Measurements from ENCODE around the gene RPL7A.
"Not testable (repeated sequence)": the region's sequence is repeated elsewhere in the genome, so short reads cannot be mapped to it uniquely, and the experiment has no call there.

The RPL7A gene

DNA sequence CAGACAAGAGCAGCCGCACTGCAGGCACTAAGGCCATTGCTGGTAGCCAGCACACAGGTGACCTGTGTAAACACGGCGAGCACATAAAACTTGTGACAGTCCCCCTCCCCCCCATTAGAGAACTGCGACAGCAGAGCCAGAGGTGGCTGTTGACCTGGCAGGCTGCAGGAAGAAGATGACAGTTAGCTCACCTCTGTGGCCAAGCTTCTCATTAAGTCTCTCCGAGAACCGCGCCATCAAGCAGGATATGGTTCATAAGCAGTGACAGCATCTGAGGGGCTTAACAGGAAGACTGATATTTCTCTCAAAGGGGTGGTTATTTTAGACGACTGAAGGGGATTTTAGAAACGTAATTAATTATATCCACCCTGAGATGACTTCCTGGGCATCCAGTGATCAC lies 22.7 kb downstream of the RPL7A start:
- no peak overlapping the region for H3K4me3 ChIP-seq (ENCODE audit: low read length)
- H3K4me1 ChIP-seq (ENCODE audit: insufficient read depth, low read length), result peaks cover 6% of the 10 kb centered on the region
- H3K9me3 ChIP-seq (ENCODE audit: low read length), result no peaks in the 10 kb centered on the region
- peaks cover 45% of the 10 kb centered on the region for H3K36me3 ChIP-seq (ENCODE audit: insufficient read depth, low read length)
- no peak overlapping the region for H2AFZ ChIP-seq (ENCODE audit: low read depth, low read length)
- H3K27me3 ChIP-seq (ENCODE audit: insufficient read depth, low read length), result no peaks in the 10 kb centered on the region

DNA sequence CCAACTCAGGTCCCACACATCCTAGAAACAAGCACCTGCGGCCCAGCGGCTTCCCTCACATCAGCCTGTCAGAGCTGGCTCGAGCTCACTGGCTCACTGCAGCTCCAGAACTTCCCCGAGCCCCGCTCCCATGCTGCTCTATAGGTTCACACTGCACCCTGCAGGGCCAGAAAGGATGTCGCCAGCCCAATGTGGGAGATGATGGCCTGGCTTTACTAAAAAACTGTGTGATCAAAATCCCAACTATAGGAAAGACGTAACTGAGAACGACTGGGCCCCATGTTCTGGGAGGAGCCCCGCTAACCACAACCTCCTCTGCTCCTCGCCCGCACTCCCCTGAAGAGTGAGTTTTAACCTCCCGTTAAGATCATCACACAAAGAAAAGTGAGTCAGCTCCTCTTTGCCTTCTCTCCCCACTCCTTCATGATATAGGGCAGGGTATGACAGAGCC lies 23.3 kb downstream of the RPL7A start:
- peaks cover 39% of the 10 kb centered on the region for H3K36me3 ChIP-seq (ENCODE audit: insufficient read depth, low read length)
- H3K4me1 ChIP-seq (ENCODE audit: insufficient read depth, low read length), result peaks cover 6% of the 10 kb centered on the region
- H2AFZ ChIP-seq (ENCODE audit: low read depth, low read length), result no peak overlapping the region
- H3K9me3 ChIP-seq (ENCODE audit: low read length), result no peaks in the 10 kb centered on the region
- no peaks in the 10 kb centered on the region for H3K27me3 ChIP-seq (ENCODE audit: insufficient read depth, low read length)
- no peak overlapping the region for H3K4me3 ChIP-seq (ENCODE audit: low read length)

DNA sequence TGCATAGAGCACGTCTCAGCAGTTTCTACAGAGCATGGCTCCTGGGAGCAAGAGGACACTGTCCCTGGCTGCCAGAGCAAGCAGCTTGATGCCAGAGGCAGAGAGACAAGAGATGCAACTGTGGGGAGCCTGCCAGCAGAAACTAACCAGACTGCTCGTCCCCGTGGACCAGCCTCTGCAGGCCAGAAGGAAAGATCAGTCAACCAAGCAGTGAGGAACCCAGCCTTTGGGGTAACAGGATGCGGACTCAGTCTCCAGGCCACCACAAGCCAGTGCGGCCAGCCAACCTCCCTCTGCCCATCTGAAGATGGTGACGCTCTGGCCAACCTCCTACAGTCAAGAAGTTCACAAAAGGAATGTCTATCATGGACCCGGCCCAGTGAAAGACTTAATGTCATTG lies 24.1 kb downstream of the RPL7A start:
- no peaks in the 10 kb centered on the region for H3K9me3 ChIP-seq (ENCODE audit: low read length)
- no peak overlapping the region for H2AFZ ChIP-seq (ENCODE audit: low read depth, low read length)
- H3K36me3 ChIP-seq (ENCODE audit: insufficient read depth, low read length), result peaks cover 31% of the 10 kb centered on the region
- H3K27me3 ChIP-seq (ENCODE audit: insufficient read depth, low read length), result no peaks in the 10 kb centered on the region
- no peak overlapping the region for H3K4me3 ChIP-seq (ENCODE audit: low read length)
- H3K4me1 ChIP-seq (ENCODE audit: insufficient read depth, low read length), result peaks cover 8% of the 10 kb centered on the region

DNA sequence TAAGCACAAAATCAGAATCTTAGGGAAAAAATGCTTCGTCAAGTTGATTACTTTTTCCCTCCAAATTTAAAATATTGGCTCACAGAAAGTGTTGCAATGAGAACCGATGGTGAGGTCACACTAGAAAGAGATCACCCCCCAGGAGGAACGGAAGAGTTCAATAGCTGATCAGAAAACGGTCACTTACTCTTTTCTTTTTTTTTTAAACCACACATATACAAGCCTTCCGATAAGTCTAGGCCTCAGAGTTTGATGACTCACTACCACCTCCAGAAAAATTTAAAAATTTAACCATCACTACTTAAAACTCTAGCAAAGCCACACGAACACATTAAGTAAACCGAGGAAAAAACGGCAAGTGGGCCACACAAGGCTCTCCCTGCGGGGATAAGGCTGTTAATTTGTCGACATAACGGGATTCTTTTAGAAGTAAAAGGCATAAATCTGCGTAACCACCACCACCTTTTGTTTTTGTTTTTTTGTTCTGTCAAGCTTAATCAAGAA lies 26.6 kb downstream of the RPL7A start:
- peak overlapping the region; percentile 58 for H3K4me3 ChIP-seq (ENCODE audit: low read length)
- no peaks in the 10 kb centered on the region for H3K27me3 ChIP-seq (ENCODE audit: insufficient read depth, low read length)
- no peak overlapping the region for H2AFZ ChIP-seq (ENCODE audit: low read depth, low read length)
- H3K4me1 ChIP-seq (ENCODE audit: insufficient read depth, low read length), result peaks cover 8% of the 10 kb centered on the region
- H3K36me3 ChIP-seq (ENCODE audit: insufficient read depth, low read length), result peaks cover 18% of the 10 kb centered on the region
- H3K9me3 ChIP-seq (ENCODE audit: low read length), result no peaks in the 10 kb centered on the region

DNA sequence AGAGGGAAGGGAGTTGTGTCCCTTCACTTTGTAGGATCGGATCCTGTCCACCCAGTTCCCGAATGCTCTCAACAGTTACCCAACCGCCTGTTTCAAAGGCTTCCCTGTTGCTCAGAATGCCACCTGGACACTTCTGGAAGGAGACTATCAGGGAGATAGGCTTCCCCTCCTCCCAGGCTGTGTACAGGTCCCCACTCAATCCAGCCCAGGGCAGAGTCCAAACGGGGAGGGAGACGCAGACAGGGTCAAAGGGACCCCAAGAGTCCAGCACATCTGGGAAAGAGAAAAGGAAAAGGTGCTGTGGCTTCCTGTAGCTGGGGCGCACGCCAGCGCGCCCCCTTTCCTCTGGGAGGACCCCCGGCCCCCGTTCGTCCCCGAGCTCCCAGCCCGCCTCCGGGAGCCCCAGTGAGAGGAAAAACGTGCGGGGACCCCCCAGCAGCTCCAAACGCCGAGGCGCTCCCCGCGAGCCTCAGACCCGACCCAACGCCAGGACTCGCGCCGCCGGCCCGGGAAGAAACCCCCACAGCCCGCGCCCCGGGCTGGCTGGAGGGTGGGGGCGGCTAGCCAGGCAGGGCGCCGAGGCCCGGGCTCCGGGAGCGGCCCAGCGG lies 27.2 kb downstream of the RPL7A start:
- no peaks in the 10 kb centered on the region for H3K9me3 ChIP-seq (ENCODE audit: low read length)
- H3K4me3 ChIP-seq (ENCODE audit: low read length), result peak overlapping the region; percentile 58
- H3K27me3 ChIP-seq (ENCODE audit: insufficient read depth, low read length), result no peaks in the 10 kb centered on the region
- no peak overlapping the region for H2AFZ ChIP-seq (ENCODE audit: low read depth, low read length)
- peaks cover 16% of the 10 kb centered on the region for H3K36me3 ChIP-seq (ENCODE audit: insufficient read depth, low read length)
- peaks cover 8% of the 10 kb centered on the region for H3K4me1 ChIP-seq (ENCODE audit: insufficient read depth, low read length)

DNA sequence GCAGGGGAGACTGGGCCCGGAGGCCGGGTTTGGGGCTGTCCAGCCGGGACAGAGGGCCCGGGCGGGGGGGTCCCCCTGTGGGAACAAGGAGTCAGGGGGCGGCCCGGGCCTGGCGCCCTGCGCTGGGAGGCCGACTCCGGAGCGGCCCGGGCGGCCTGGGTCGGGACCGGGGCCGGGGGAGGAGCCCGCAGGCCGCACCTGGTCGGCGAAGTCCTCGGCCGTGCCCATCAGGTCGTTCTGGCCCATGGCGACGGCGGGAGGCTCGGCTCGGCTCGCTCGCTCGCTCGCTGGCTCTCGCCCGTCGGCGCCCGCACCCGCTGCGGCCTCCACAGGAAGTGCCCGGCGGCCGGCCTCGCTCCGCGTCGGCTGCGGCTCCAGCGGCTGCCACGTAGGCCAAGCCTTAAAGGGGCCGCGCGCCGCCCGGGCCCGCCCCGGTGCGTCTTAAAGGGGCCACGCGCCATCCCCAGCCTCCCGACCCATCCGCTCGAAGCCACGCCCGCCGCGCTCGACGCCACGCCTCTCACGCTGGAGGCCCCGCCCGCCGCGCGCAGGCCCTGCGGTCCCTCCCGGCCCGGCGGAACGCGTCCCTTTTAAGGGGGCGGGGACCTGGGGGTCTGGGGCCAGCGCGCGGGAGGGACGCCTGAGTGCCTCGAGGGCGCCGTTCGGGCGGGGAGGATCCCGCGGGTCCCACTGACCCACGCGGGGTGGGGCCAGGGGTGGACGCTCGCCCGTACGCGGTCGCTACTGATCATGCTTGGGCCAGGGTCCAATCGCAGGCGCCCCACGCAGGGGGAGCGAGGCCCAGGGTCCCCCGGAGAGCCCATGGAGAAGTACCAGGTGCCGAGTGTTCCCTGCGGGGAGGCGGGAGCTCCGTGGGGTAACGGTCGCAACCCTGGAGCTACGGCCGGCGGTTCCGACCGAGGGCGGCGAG lies 28.0 kb downstream of the RPL7A start, which contains the start of the genes STKLD1 and SURF4:
Gene STKLD1 (plus strand): TSS at position 643 of the 931 bp plus-strand sequence. CDS start 108 bp downstream, at position 751.
Gene SURF4 (minus strand): TSS at position 337 of the 931 bp plus-strand sequence. CDS start 91 bp downstream, at position 246.
- peaks cover 15% of the 10 kb centered on the region for H3K36me3 ChIP-seq (ENCODE audit: insufficient read depth, low read length)
- H3K4me1 ChIP-seq (ENCODE audit: insufficient read depth, low read length), result peaks cover 8% of the 10 kb centered on the region
- no peaks in the 10 kb centered on the region for H3K9me3 ChIP-seq (ENCODE audit: low read length)
- H3K4me3 ChIP-seq (ENCODE audit: low read length), result peak within 1 kb of the TSS; percentile 70
- no peaks in the 10 kb centered on the region for H3K27me3 ChIP-seq (ENCODE audit: insufficient read depth, low read length)
- H2AFZ ChIP-seq (ENCODE audit: low read depth, low read length), result peak within 1 kb of the TSS; percentile 93

DNA sequence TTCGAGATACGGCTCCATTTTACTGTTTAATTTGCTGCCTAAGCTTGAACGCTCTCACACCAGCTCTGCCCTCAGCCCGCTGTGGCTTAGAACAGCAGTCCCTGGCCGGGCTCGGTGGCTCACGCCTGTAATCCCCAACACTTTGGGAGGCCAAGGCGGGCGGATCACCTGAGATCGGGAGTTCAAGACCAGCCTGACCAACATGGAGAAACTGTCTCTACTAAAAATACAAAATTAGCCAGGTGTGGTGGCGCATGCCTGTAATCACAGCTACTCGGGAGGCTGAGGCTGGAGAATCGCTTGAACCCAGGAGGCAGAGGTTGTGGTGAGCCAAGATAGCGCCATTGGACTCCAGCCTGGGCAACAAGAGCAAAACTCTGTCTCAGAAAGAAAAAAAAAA lies 29.3 kb downstream of the RPL7A start:
- H3K9me3 ChIP-seq (ENCODE audit: low read length); H2AFZ ChIP-seq (ENCODE audit: low read depth, low read length); H3K27me3 ChIP-seq (ENCODE audit: insufficient read depth, low read length); H3K36me3 ChIP-seq (ENCODE audit: insufficient read depth, low read length); H3K4me1 ChIP-seq (ENCODE audit: insufficient read depth, low read length): not testable (repeated sequence)
- H3K4me3 ChIP-seq (ENCODE audit: low read length), result peak overlapping the region; percentile 70

DNA sequence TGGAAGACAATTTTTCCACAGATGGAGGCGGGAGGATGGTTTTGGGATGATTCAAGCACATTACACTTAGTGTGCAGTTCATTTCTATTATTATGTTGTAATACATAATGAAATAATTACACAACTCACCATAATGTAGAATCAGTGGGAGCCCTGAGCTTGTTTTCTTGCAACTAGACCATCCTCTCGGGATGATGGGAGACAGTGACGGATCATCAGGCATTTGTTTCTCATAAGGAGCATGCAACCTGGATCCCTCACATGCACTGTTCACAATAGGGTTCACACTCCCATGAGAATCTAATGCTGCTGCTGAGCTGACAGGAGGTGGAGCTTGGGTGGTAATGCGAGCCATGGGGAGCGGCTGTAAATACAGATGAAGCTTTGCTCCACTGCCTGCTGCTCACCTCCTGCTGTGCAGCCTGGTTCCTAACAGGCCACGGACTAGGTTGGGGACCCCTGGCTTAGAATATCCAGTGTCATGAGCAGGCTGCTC lies 29.8 kb downstream of the RPL7A start:
- no peak overlapping the region for H3K4me3 ChIP-seq (ENCODE audit: low read length)
- H3K4me1 ChIP-seq (ENCODE audit: insufficient read depth, low read length), result peaks cover 8% of the 10 kb centered on the region
- H2AFZ ChIP-seq (ENCODE audit: low read depth, low read length), result no peak overlapping the region
- H3K36me3 ChIP-seq (ENCODE audit: insufficient read depth, low read length), result peaks cover 4% of the 10 kb centered on the region
- no peaks in the 10 kb centered on the region for H3K9me3 ChIP-seq (ENCODE audit: low read length)
- no peaks in the 10 kb centered on the region for H3K27me3 ChIP-seq (ENCODE audit: insufficient read depth, low read length)

DNA sequence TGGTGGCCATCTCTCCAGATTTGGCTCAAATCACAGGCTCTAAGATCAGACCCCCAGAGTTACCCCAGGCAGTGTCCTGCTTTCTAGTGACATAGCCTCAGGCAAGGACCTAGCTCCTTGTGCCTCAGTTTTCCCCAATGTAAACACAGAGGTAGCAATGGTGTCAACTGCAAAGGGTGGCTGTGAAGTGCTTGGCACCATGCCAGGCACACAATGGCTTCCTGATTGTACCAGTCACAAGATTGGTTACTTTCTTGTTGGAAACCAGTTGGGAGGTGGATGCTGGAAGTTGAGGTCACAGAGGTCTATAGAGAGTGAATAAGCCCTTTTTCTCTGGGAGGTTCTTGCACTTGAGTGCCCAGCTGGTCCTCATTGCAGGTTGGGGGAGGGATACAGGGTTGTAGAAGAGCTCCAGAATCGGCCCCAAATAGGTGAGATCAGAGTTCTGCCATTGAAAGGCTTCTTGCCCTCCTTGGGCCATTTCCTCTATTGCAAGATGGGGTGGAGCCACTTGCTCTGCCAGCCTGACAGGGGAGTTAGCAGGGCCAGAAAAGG lies 30.5 kb downstream of the RPL7A start:
- no peaks in the 10 kb centered on the region for H3K36me3 ChIP-seq (ENCODE audit: insufficient read depth, low read length)
- no peak overlapping the region for H3K4me3 ChIP-seq (ENCODE audit: low read length)
- H3K4me1 ChIP-seq (ENCODE audit: insufficient read depth, low read length), result peaks cover 8% of the 10 kb centered on the region
- no peaks in the 10 kb centered on the region for H3K27me3 ChIP-seq (ENCODE audit: insufficient read depth, low read length)
- no peak overlapping the region for H2AFZ ChIP-seq (ENCODE audit: low read depth, low read length)
- no peaks in the 10 kb centered on the region for H3K9me3 ChIP-seq (ENCODE audit: low read length)

DNA sequence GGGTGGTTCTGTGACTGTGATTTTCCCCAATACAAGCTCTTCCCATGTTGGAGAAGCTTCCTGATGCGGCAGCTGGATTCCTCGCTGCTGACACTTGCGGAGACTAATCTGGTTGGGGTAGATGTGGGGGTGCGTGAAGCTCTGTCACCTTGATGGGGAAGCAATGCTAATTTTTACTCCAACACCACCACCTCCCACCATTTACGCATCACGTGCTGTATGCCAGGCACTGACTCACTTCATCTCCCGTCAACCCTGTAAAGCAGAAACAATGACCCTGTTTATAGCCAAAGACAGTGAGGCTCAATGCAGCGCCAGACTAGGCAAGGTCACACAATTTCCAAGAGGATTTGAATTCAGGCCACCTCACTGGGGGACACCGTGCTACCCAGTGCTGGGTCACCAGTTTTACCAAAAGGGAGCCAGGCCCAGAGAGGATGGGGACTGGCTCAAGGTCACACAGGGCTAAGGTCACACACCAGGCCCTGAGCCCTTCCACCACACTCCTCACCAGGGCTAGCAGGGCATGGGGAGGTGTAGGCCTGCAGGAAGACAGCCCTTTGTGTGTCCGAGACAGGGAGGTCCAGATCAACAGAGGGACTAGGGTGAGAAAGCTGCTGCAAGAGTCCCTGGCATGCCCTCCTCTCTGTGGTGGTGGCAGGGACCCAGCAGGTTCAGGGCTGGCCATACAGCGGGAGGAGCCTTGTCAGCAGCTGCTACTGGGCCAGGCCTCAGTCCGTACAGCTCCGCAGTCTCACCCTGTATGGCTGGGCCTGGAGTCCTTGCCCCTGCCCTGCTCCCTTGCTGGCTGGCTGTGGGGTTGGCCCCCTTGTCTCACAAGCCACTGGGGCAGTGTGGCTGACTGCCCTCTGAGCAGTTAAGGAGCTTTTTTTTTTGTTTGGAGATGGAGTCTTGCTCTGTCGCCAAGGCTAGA lies 31.4 kb downstream of the RPL7A start:
- Histone ChIP-seq H3K9me3 (ENCODE audit: low read length) (no peaks in the 10 kb centered on the region), H3K4me3 (ENCODE audit: low read length) (no peak overlapping the region), H2AFZ (ENCODE audit: low read depth, low read length) (no peak overlapping the region), H3K36me3 (ENCODE audit: insufficient read depth, low read length) (no peaks in the 10 kb centered on the region), H3K4me1 (ENCODE audit: insufficient read depth, low read length) (peaks cover 8% of the 10 kb centered on the region), H3K27me3 (ENCODE audit: insufficient read depth, low read length) (no peaks in the 10 kb centered on the region)

DNA sequence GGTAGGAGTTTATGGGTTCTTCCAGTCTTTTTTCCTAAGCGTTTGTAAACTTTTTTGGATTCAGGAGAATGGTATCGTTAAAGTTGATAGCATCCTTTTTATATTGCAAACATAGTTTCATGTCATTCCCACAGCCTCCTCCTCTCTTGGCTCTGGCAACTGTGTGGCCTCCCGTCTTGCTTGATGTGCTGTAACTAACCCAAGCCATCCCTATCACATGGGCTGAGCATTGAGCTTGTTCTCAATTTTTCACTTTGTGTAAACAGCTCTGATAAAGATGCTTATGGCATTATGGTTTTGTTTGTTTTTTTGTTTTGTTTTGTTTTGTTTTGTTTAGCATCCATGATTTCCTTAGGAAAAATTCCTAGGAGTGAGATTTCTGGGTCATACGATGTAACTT lies 32.7 kb downstream of the RPL7A start:
- Histone ChIP-seq H3K4me3 (ENCODE audit: low read length) (no peak overlapping the region), H3K36me3 (ENCODE audit: insufficient read depth, low read length) (no peaks in the 10 kb centered on the region), H3K9me3 (ENCODE audit: low read length) (no peaks in the 10 kb centered on the region), H3K4me1 (ENCODE audit: insufficient read depth, low read length) (peaks cover 3% of the 10 kb centered on the region), H3K27me3 (ENCODE audit: insufficient read depth, low read length) (no peaks in the 10 kb centered on the region), H2AFZ (ENCODE audit: low read depth, low read length) (no peak overlapping the region)

DNA sequence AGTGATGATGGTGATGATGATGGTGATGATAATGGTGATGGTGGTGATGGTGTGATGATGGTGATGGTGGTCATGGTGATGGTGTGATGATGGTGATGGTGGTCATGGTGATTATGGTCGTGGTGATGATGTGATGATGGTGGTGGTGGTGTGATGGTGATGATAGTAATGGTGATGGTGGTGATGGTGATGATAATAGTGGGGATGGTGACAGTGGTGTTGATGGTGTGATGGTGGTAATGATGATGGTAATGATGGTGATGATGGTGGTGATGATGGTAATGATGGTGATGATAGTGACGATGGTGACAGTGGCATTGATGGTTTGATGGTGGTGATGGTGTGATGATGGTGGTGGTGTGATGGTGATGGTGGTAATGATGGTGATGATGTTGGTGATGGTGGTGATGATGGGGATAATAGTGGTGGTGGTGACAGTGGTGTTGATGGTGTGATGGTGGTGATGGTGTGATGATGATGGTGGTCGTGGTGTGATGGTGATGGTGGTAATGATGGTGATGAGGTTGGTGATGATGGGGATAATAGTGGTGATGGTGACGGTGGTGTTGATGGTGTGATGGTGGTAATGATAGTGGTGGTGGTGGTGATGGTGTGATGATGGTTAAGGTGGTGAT lies 34.6 kb downstream of the RPL7A start:
- Histone ChIP-seq H3K4me3 (ENCODE audit: low read length) (no peak overlapping the region), H3K27me3 (ENCODE audit: insufficient read depth, low read length) (no peaks in the 10 kb centered on the region), H3K36me3 (ENCODE audit: insufficient read depth, low read length) (no peaks in the 10 kb centered on the region), H3K9me3 (ENCODE audit: low read length) (no peaks in the 10 kb centered on the region), H3K4me1 (ENCODE audit: insufficient read depth, low read length) (no peaks in the 10 kb centered on the region), H2AFZ (ENCODE audit: low read depth, low read length) (no peak overlapping the region)

Data from neuron (in vitro differentiated cells).